DMS114 treated with DMSO at 0.1 percent for 48 hours (cell line): ENCODE results near the gene KCNK7.

ENCODE experiments used
- DNase-seq: peaks from one replicate; lab custom pipeline; 2025; ENCODE audit not compliant: unreplicated experiment; lab: John Stamatoyannopoulos, UW

The KCNK7 gene

DNA sequence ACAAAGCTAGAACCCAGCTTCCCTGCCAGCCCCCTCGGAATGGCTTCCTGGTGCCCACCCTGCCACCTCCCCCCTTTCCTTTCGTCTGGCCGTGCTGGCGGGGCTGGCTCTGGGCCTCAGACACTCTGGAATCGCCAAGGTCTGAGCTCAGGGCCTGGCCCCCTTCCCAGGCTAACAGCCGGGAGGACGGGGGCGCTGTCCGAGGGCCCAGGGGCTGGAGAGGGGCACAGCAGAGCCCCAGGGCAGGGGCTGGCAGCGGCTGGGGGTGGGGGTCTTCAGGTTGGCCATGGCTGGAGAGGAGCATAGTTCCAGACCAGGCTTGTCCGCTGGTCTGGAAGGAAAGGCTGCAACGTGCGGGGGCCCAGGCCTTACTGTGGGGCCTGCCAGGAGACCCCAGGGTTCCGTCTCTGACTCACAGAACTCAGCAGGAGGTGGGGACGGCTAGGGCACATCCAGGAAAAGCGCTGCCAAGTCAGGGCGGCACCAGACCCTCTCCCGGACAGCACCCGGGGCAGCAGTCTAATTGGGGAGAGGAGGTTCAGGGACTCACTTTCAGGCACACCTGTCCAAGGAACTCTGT, 36.6 kb downstream of the KCNK7 start:
- DNase-seq, result no peak

- no peak for DNase-seq
Observed at GRCh38 chr11:65558002-65558929, 37.3 kb downstream of the KCNK7 start, which contains the start of gene LTBP3. TSS of gene LTBP3 (minus strand) at chr11:65558359. CDS start at chr11:65557959, 400 bp downstream.

DNA sequence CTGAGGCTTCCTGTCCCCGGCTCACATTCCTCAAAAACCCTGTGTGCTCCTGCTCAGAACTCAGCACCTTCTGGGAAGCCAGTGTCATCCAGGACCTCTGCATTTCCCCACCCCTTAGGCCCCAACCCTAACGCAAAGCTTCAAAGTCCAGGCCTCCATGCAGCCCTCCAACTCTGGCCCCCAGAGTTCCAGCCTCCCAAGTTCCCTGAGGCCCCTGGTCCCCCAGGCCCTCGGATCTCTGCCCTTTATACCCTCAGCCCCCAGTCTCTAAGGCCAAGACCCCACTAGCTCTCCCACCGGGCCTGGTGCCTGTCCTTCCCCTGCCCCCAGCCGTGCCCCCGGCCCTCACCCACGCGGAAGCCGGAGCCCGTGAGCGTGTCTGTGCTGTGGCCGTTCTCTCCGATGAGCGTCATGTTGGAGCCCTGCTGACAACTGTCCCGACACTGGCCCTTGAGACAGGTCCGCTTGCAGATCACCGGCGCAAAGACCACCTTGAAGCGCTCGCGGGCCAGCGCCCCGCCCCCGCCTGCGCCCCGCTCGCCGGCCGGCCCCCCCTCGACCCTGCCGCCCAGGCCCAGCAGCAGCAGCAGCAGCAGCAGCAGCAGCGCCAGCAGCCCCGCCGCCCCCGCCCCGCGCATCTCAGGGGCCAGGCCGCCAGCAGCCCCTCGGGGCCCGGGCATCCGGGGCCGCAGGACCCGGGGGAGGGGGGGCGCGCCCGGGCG, 38.2 kb downstream of the KCNK7 start:
- DNase-seq, result no peak

DNA sequence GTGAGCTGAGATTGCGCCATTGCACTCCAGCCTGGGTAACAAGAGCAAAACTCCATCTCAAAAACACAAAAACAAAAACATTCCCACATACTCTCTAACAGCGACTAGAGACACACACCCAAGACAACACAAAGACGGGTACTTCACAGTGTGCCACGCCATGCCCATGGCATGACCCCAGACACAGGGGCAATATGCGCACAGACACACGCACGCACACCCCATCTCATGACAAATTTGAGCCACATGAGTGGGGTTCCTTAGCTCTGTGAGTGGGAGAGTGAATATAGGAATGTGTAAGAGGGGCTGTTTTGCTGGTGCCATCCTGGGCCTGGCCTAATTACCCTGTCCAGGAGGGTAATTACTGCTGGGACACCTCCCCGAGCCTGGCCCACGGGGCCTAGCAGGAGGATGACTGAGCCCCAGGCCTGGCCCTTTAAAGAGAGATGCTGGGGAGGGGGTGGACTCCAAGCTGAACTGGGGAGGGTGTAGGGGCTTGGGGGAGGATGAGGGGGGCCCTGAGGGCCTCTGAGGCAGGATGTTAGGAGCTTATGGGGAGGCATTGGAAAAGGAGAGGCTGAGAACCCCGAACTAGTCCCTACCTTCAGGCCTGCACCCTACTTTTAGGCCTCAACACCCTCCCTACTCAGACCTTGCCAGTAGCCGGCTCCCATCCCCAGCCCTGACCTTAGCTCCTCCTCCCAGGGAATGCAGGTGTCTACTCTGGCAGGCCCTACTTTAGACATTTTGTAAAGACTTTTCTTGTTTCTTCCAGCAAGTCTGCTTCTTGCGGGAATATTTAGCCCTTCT, 38.9 kb downstream of the KCNK7 start:
- DNase-seq, result no peak

GRCh38 chr11:65555693-65556231, 39.8 kb downstream of the KCNK7 start:
- no peak for DNase-seq

DNA sequence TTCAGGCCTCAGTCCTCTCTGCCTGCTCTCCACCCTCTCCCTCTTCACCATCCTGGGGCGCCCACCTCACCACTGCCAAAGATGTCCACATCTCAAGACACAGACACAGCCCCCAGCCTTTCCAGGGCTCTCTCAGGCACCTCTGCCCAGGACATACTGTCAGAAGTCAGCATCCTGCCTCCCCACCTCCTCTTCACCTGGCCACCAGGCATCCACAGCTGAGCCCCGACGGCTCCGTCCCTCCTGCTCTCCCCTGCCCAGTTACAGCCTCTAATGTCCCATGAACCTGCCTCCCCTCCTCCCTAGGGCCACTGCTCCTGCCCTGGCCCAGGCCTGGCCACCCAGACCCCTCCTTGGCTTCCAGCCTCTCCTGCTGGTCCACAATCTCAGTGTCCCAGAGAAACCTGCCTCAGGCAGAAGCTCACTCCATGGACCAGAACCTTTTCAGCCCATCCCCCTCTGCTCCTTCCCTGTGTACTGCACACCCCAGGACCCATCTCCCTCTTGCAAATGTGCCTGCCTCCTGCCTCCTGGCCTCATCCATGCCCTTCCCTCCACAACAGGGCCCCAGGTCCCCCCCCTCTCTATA, 40.7 kb downstream of the KCNK7 start:
- DNase-seq, result no peak

- no peak for DNase-seq
Observed at GRCh38 chr11:65554057-65554818, 41.4 kb downstream of the KCNK7 start.

GRCh38 chr11:65553301-65554001, 42.1 kb downstream of the KCNK7 start:
- DNase-seq, result no peak

- no peak for DNase-seq
Observed at GRCh38 chr11:65552388-65552951, 43.1 kb downstream of the KCNK7 start.

DNA sequence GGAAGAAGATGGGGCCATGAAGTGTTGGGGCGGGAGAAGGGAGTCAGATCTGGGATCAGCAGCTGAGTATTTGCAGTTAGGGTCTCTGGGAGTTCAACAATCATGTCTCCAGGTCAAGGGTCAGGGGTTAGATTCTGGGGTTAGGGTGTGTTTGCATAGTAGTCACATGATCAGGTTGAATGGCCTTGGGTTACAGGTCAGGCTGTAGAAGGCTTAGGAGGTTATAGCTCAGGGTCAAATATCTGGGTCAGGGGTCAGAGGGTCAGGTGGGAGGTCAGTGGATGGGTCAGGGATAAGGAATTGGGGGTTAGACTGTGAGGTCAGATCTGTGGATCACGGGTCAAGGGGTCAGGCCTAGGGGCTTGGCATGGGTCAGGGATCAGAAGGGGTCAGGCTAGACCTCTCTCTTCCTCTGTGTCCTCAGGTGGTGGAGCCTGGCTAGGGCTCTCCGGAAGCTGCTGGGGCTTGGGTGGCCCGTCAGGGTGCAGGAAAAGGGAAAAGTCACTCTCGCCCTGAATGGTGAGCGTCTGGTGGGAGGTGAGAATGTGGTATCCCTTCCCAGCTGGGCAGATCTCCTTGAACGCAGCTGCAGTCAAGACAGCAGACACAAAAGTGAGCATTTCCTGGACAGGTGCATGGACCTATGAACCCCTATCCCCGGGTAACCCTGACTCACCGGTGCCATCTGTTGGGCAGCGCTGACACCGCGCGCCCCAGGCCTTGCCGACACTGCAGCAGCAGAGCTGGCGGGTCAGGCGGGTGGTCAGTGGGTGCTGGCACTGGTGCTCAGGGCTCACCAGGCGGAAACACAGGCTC, 43.8 kb downstream of the KCNK7 start:
- no peak for DNase-seq

GRCh38 chr11:65549096-65549495, 46.5 kb downstream of the KCNK7 start:
- DNase-seq, result no peak

DNA sequence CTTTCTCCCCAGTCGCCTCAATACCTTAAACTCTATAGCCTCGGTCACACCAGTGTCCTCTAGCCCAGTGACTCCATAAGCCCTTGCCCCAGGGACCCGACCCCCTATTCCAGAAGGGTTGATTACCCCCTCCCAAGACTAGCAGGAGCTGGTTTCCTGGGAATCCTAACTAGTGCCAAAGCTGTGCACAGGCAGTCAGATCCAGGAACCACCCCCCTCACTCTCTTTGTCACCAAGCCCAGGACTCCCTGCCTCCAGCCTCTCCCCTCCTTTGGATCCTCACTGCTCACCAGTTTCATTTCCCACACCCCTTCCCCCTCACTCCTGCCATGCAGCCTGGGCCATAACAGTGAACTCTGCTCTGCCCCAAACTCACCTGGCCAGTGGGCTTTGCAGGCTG, 47.2 kb downstream of the KCNK7 start:
- DNase-seq, result no peak

DNA sequence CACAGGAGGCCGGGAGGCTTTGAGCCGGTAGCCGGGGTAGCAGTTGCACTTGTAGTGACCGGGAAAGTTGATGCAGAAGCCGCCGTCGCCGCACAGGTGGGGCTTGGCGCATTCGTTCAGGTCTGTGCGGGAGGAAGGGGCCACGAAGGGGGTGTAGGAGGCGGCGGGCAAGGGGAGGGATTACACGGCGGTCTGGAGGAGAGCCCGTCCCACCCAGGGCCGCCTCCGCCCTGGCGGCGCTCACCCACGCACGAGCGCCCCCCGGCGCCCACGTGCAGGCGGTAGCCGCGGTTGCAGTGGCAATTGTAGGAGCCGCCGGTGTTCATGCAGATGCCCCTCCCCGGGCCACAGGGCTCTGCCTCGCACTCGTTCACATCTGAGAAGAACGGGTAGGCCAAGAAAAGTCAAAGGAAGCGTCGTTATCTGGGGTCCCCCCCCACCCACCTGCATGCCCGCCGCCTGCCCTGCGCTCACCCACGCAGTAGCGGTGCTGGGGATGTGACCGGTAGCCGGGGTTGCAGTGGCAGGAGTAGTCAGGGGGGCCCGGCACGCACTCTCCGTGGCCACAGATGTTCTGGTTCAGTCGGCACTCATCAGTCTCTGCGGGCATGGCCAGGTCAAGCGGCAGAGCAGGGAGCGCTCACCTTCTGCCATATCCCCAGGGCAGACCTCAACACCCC, 48.0 kb downstream of the KCNK7 start:
- no peak for DNase-seq

- no peak for DNase-seq
Observed at GRCh38 chr11:65546217-65546958, 49.2 kb downstream of the KCNK7 start.

GRCh38 chr11:65545853-65546216, 49.8 kb downstream of the KCNK7 start:
- DNase-seq, result no peak
